Fibroblast of lung (primary cell): ENCODE data around the gene UBL7. TPM values are rescaled to one million over a fixed set of nuclear protein-coding genes. Genes with fewer than 3 reads are reported as not detected.

ENCODE experiments used
- DNase-seq, 2 donors: peaks; one replicate each; pipeline versions ENCODE4 v3.0.0 to v3.0.0-alpha.2; 2010; ENCODE audit warnings: low read depth in 2 of 2
- H2AFZ ChIP-seq: 2 replicates; pipeline ENCODE4 v1.5.1; 2012; ENCODE audit warnings: low read length, control low read depth, inconsistent platforms
- H3K27ac ChIP-seq: 2 replicates; pipeline ENCODE4 v1.5.1; 2011; ENCODE audit warnings: low read length, control low read depth; ENCODE audit not compliant: insufficient read depth
- H3K27me3 ChIP-seq: 2 replicates; pipeline ENCODE4 v1.5.1; 2011; ENCODE audit warnings: mild to moderate bottlenecking, low read length; ENCODE audit not compliant: control insufficient read depth, insufficient read depth
- H3K36me3 ChIP-seq: 2 replicates; pipeline ENCODE4 v1.5.1; 2011; ENCODE audit warnings: low read length; ENCODE audit not compliant: control insufficient read depth, insufficient read depth
- H3K4me1 ChIP-seq: 2 replicates; pipeline ENCODE4 v1.5.1; 2011; ENCODE audit warnings: low read length; ENCODE audit not compliant: control insufficient read depth, insufficient read depth; ENCODE audit errors: extremely low read depth
- H3K4me2 ChIP-seq: 2 replicates; pipeline ENCODE4 v1.5.1; 2011; ENCODE audit warnings: low read length, control low read depth; ENCODE audit not compliant: insufficient read depth; ENCODE audit errors: extremely low read depth
- H3K4me3 ChIP-seq, 4 experiments: fragments of 200-600 bp in 1 of 4; sonication (generic) in 1 of 4; replicated peaks in 1 of 4; 2 replicates each; pipeline ENCODE4 v1.5.1; 2011 to 2016; ENCODE audit warnings: low read length in 4 of 4, low read depth in 3 of 4, mild to moderate bottlenecking in 3 of 4, control low read depth in 2 of 4, inconsistent platforms in 1 of 4, mixed read lengths in 1 of 4; ENCODE audit not compliant: insufficient read depth in 1 of 4; ENCODE audit errors: control extremely low read depth in 1 of 4
- H3K79me2 ChIP-seq: 2 replicates; pipeline ENCODE4 v1.5.1; 2012; ENCODE audit warnings: mild to moderate bottlenecking, low read length, inconsistent platforms; ENCODE audit not compliant: control insufficient read depth, insufficient read depth
- H3K9ac ChIP-seq: 2 replicates; pipeline ENCODE4 v1.5.1; 2011; ENCODE audit warnings: mild to moderate bottlenecking, low read length, control low read depth; ENCODE audit not compliant: insufficient read depth
- H3K9me3 ChIP-seq: 2 replicates; pipeline ENCODE4 v1.5.1; 2012; ENCODE audit warnings: low read depth, low read length; ENCODE audit not compliant: control insufficient read depth, insufficient read depth
- H4K20me1 ChIP-seq: 2 replicates; pipeline ENCODE4 v1.5.1; 2011; ENCODE audit warnings: low read length; ENCODE audit not compliant: control insufficient read depth, insufficient read depth; ENCODE audit errors: extremely low read depth
- EZH2 ChIP-seq: IDR thresholded peaks from 2 replicates; pipeline ENCODE4 v1.5.1; 2012; ENCODE audit warnings: low read length, control low read depth, mild to moderate bottlenecking; ENCODE audit errors: missing control alignments
- polyA plus RNA-seq, 2 donors: library from polyadenylated mRNA; depleted of rRNA in 1 of 2; stranded (reverse) in 1 of 2; unstranded in 1 of 2; fragments of >200 nt; gene quantifications; 2 replicates each; pipeline ENCODE4 v1.2.1, GENCODE V29; 2011 to 2012; ENCODE audit warnings: missing spikeins in 1 of 2
- total RNA-seq: library from RNA; depleted of rRNA; stranded (reverse); fragments of >200 nt; gene quantifications from 2 replicates; pipeline ENCODE4 v1.2.1, GENCODE V29; 2014
- TF ChIP-seq, protein P1 (sequence below), 2 donors: IDR thresholded peaks in 1 of 2; conservative IDR thresholded peaks in 1 of 2; 1 replicate in 1 of 2; 2 replicates in 1 of 2; pipeline ENCODE4 v1.5.1; 2011 to 2012; ENCODE audit warnings: low read length in 2 of 2, control low read depth in 1 of 2, inconsistent platforms in 1 of 2, low read depth in 1 of 2, mild to moderate bottlenecking in 1 of 2

The UBL7 gene
- total and polyA plus RNA-seq, 2 donors (not counting 1 experiment from before 2014, with no cell fraction given): 31.9 to 36.8 TPM

DNA sequence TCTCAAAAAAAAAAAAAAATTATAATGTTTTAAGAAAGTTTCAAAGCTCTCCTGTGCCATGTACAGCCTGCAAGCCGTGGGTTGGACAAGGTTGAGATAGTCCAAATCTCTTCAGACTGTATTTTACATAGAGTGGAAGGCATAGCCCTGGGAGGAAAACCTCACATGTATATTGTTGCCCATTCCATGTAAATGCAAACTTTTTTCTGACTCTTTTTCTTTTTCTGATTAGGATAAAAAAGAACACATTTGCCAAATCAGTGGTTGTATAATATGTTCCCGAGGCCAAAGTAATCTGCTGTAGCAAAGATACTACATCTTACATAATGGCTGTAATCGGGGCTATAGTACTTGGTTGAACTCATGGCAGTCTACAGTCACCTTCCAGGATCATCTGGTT lies 35.7 kb upstream of the UBL7 start:
- no peaks in the 10 kb centered on the region for H3K27me3 ChIP-seq
- no peaks in the 10 kb centered on the region for H4K20me1 ChIP-seq
- DNase-seq: no peak
- TF ChIP-seq EZH2: no peak
- TF ChIP-seq, protein P1, sequence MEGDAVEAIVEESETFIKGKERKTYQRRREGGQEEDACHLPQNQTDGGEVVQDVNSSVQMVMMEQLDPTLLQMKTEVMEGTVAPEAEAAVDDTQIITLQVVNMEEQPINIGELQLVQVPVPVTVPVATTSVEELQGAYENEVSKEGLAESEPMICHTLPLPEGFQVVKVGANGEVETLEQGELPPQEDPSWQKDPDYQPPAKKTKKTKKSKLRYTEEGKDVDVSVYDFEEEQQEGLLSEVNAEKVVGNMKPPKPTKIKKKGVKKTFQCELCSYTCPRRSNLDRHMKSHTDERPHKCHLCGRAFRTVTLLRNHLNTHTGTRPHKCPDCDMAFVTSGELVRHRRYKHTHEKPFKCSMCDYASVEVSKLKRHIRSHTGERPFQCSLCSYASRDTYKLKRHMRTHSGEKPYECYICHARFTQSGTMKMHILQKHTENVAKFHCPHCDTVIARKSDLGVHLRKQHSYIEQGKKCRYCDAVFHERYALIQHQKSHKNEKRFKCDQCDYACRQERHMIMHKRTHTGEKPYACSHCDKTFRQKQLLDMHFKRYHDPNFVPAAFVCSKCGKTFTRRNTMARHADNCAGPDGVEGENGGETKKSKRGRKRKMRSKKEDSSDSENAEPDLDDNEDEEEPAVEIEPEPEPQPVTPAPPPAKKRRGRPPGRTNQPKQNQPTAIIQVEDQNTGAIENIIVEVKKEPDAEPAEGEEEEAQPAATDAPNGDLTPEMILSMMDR (conservative IDR thresholded peaks at IDR 0.05 in 1 of 2, IDR thresholded peaks at IDR 0.05 in 1 of 2; ENCODE audit: low read depth in 1 of 2, low read length in 2 of 2): no peak
- no peaks in the 10 kb centered on the region for H3K9me3 ChIP-seq
- no peak overlapping the region for H3K9ac ChIP-seq
- no peak overlapping the region for H2AFZ ChIP-seq
- no peak overlapping the region for H3K4me3 ChIP-seq
- no peaks in the 10 kb centered on the region for H3K4me1 ChIP-seq
- no peaks in the 10 kb centered on the region for H3K36me3 ChIP-seq
- H3K79me2 ChIP-seq: no peaks in the 10 kb centered on the region
- H3K27ac ChIP-seq: no peak overlapping the region
- no peak overlapping the region for H3K4me2 ChIP-seq

DNA sequence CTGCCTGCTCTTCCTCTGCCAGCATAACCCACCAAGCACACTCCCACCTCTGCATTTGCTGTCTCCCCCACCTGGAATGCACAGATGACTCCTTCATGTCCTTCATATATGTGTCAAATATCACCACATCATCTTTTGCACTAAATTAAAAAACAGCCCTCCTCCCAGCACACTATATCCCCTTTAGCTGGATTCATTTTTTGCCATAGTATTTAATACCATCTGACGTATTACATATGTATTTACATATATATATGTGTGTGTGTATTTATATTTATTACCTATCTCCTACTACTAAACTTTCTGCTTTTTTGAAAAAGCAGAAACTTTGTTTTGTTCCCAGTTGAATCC lies 29.4 kb upstream of the UBL7 start:
- no peak for DNase-seq
- Histone ChIP-seq H3K4me3 (no peak overlapping the region), H3K4me1 (no peaks in the 10 kb centered on the region), H3K36me3 (no peaks in the 10 kb centered on the region), H3K4me2 (no peak overlapping the region), H4K20me1 (no peaks in the 10 kb centered on the region), H3K9ac (no peak overlapping the region), H2AFZ (no peak overlapping the region), H3K79me2 (no peaks in the 10 kb centered on the region), H3K27ac (no peak overlapping the region), H3K27me3 (no peaks in the 10 kb centered on the region), H3K9me3 (no peaks in the 10 kb centered on the region)
- TF ChIP-seq, protein P1 (conservative IDR thresholded peaks at IDR 0.05 in 1 of 2, IDR thresholded peaks at IDR 0.05 in 1 of 2; ENCODE audit: low read depth in 1 of 2, low read length in 2 of 2): peak in 1 of 2 donors; percentile 12
- TF ChIP-seq EZH2: no peak

DNA sequence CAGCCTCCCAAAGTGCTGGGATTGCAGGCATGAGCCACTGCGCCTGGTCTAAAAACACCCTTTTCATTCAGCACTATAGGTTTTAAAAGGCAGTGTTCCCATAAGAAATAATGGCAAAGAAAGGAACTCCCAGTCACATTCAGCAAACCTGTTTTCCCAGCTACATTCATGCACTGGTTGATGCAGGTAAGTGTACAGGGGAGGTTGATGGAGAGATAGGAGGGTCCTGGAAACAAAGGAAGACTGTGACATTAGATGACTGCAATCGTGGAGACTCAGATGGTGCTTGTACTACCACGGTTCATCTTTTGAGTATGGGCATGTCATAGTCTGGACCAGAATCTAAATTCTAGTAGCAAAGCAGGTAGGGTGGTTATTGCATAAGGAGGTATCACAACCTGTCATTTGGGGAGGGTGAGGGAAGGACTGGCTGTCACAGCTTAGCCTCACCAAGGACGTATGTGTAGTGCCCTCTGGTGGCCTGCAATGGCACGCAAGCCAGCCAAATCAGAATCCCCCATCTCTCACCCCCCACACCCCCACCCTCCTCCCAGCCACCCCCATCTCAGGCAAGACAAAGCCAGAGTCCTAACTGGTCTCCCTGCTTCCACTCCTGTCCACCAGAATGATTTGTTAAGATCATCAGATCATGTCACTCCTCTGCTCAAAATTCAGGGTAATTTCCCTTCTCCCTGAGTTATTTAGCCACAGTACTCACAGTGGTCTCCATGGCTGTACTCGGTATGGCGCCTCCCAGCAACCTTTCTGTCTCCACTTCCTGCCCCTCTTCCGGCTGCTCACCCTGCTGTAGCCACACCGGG lies 28.8 kb upstream of the UBL7 start:
- peak; percentile 36 to 43 for DNase-seq
- Histone ChIP-seq H3K4me2 (no peak overlapping the region), H3K27ac (no peak overlapping the region), H3K4me3 (no peak overlapping the region), H3K9ac (no peak overlapping the region), H3K36me3 (no peaks in the 10 kb centered on the region), H3K4me1 (no peaks in the 10 kb centered on the region), H3K9me3 (no peaks in the 10 kb centered on the region), H4K20me1 (no peaks in the 10 kb centered on the region), H2AFZ (no peak overlapping the region), H3K27me3 (no peaks in the 10 kb centered on the region), H3K79me2 (no peaks in the 10 kb centered on the region)
- TF ChIP-seq, protein P1 (conservative IDR thresholded peaks at IDR 0.05 in 1 of 2, IDR thresholded peaks at IDR 0.05 in 1 of 2; ENCODE audit: low read depth in 1 of 2, low read length in 2 of 2): peak; percentile 46 to 64
- TF ChIP-seq EZH2: no peak
